HG03575 (cell line): Measurements from ENCODE around the gene CSF3.

Experiments
- ATAC-seq: cut with Tn5 transposase; IDR thresholded peaks from one replicate; pipeline ENCODE4 v1.9.1; 2021; ENCODE audit not compliant: unreplicated experiment, insufficient number of reproducible peaks, low FRiP score; ENCODE audit errors: extremely low read depth

The CSF3 gene

DNA sequence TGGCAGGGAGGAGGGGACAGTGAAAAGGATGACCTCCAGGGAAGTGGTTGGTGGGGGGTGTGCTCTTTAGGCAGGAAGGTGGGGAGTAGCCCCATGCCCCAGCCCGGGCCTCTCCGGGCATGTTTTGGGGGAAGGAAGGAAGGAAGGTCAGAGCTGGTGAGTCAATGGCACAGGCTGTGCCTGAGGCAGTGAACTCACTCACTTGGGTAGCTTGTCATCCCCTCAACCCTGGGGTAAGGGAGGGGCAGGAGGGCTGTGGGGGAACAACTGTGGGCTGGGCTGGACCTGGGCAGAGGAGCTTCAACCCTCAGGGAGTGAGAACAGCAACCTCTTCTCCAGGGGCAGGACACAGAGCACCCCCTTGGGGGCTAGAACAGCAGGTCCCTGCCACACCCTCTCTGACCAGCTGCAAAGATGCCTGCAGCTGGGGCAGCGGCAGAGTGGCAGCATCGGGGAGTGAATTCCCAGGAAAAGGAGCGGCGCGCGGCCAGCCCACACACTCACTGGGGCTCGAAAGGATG is 6.3 kb downstream of the CSF3 start:
- no peak for ATAC-seq

DNA sequence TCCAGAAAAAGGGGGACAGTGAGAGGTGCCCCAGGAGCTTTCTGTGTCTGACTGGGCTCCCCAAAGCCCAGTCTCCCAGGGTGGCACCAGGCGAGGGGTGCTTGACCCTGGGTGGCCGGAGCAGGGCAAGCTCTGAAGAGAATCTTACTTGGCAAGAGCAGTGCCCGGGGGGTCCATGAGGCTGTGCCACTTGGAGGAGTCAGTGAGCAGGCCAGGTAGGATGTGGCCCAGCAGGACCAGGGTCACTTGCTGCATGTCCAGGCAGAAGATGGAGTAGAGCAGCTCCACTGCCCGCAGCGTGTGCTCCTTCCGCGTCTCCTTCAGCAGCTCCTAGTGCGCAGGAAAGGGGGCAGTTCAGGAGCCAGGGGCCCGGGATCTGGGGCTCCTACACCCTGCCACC is 7.3 kb downstream of the CSF3 start:
- ATAC-seq, result no peak

DNA sequence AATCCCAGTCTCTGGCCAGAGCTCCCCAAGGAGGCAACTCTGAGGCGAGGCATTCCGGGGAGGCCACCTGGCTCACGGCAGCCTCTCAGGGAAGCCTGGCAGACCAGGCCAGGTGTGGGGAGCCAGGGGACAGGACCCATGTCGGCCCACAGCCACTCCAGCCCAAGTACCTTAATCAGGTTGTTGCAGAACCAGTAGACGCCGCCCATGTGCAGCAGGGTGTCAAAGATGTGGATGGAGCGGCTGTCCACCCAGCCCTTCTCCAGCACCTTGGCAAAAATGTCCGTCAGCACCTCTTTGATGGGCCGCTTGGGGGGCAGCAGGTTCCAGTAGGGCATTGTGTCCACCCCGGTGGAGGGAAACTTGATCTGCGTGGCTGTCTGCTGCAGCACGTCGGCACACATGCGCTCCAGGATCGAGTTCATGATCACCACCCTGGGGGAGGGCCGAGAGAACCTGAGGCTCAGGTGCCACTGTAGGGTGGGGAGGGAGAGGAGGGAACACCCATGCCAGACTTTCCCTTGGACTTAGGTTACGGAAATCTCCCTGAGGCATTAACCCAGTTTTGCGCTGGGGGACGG is 7.8 kb downstream of the CSF3 start:
- ATAC-seq, result no peak

- ATAC-seq, result no peak
Measured at GRCh38 chr17:40023590-40024292, 8.5 kb downstream of the CSF3 start.

GRCh38 chr17:40024901-40025300 is 9.7 kb downstream of the CSF3 start:
- no peak for ATAC-seq

DNA sequence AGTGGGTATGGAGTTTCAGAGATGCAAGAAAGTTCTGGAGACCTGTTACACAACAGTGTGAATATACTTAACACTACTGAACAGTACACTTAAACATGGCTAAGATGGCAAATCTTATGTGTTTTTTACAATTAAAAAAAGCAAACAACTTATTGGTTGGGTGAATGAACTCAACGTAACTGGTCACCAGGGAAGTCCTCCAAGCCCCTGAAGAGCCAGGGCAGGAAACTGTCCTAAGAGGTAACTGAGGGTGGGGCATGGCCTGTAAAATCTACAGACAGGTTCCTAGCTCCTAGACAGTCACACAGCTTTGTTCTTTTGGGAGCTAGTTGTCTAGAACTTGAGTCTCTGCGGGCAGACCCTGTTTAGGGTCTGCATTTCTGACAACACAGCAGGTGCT is 10.3 kb downstream of the CSF3 start:
- ATAC-seq, result no peak

DNA sequence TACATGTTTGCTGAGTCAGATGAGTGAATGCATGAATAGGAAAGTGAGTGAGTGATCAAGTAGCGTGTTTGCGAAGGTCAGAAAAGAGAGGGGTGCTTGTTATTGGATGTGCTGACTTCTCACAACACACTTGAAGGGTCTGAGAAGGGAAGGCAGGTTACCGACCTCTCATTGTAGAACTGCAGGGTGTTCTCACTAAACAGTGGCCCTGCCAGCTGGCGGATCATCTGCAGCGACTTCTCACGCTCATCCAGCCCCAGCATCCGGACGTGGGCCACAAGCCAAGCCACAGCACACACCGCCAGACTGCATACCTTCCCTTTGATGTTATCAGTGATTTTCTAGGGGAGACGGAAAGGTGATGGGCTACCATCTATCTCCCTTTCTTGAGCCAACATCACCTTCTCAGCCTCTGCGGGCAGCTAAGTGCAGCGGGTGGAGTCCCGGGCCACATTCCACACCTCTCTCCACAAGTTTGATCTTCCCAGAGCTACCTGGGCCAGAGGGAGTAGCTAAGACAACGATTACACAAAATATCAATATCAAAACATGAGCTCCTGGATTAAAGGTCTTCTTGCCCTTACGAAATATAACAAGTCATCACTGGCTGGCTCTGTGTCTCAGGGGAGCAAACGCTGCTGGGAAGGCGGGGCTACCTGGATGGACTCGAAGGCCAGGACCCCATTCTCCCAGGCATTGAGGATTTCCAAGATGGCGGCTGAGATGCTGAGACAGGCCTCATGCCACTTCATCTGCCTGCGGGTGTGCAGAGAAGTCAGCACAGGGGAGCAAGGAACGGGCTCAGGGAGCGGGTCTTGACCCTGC is 11.0 kb downstream of the CSF3 start:
- no peak for ATAC-seq

DNA sequence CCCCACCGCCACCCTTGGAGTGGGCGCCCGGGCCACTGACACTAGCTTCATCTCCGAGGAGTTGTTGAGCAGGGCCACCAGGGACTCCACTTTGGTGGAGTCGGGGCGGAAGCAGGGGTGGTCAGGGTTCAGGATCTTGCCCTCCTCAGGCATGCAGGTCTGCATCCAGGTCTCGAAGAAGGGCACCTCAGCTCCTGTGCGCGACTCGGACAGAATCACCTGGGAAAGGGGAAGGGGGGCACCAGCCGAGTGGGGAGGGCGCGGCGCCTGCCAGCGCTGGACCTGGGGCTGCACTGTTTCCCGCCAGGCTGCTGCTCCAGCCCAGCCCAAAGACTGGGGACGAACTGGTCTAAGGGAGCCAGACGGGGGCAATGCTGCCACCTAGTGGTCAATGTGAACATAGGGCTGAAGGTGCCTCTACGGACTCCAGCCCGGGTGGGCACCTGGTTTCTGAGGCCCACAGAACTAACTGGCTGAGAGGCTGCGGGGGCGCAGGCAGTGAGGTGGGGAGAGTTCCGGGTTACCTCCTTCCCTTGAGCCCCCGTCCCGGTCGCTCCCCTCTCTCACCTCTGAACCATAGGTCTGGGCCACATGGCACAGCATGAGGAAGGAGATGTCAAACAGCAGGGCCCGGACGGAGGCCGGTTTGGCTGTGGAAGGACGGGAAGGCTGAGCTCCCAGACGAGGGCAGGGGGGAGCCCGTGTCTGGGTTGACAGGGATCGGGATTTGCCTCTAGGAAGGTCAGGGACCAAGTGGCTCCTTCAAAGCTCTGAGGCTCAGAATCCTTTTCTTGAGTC is 11.8 kb downstream of the CSF3 start:
- no peak for ATAC-seq

- no peak for ATAC-seq
Measured at GRCh38 chr17:40027614-40028012, 12.4 kb downstream of the CSF3 start.

DNA sequence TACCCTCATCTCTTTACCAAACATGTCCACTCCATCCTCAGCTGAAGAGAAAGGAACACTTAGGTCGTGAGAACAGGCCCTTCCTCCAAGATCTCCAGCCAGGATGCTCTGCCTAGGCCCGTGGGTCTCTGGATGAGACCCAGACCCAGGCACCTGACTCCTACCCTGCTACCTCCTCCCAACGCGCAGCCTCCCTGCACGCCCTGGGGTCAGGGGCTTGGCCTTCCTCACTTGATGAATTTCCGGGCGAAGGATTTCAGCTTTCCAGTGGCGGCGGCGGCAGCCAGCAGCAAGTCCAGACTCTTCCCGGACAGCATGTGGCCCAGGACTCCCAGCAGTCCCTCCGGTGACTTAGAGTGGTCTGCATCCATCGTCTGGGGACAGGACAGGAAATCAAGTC is 13.4 kb downstream of the CSF3 start:
- ATAC-seq, result no peak

GRCh38 chr17:40031706-40032105 is 16.5 kb downstream of the CSF3 start:
- no peak for ATAC-seq

- ATAC-seq, result no peak
Measured at GRCh38 chr17:40032322-40033320, 17.4 kb downstream of the CSF3 start.

DNA sequence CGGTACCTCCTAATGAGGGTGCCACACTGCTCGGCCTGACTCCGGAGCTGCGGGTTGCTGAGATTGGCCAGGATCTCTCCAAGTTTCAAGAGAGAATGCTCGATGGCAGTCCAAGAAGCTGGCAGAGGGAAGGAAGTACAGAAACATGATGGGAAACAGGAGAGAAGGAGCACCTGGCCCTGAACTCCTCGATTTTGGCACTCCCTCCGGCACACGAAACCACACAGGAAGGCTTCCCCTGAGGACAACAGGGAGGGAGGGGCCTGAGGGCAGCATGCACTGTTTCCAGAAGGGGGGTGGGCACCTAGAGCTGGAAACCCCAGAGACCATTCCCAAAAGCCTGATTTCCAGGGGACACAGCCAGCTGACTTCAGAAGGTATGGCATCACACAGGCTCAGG is 18.1 kb downstream of the CSF3 start:
- ATAC-seq, result no peak

DNA sequence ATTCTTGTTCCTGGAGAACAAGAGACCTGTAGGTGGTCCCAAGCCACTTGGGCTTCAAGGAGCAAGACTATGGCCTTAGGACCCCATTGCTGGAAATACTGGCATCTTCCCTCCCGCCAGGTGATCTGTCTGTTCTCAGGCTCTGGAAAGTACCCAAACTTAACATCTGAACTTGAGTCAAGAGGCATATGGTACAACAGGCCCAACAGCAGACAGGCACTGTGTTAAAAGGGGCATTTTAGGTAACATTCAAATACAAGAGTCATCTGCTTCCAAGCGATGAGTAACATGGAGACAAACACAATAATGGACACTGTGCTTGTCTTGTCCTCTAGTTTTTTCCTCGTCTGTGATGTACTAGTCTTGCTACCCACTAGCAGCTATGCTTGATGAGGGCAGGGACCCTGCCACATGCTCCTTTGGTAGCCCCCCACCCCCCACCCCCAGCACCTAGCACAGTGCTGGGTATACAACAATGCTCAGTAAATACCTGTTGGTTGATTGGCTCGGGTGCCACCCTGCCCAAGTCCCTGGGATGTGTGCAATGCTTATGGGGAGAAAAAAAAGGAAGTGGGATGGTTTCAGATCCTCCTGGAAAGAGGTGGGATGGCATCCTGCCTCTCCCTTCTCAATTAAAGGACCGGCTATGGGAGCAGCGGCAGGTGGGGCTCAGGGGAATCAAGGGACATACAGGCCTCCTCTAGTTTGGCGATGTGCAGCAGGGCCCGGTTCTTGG is 19.4 kb downstream of the CSF3 start:
- no peak for ATAC-seq

DNA sequence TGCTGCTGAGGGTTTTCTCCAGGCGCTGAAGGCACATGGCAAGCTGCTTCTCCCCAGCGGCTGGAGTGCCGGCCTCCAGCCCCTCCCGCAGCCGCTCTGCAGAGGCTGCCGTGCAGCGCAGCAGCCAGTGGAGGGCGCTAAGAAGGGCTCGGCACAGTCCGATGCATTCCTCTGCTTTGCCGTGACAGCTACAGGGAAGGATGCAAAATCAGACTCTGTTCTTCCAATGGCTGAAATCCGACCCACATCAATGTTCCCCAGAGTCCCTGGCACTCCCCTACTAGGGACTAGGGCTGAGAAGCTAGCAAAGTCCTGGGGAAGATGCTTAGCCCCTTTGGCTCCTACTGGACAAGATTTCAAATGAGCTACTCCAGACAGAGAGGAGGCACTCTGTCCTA is 19.9 kb downstream of the CSF3 start:
- no peak for ATAC-seq

GRCh38 chr17:40038882-40039513 is 23.8 kb downstream of the CSF3 start:
- ATAC-seq, result no peak

DNA sequence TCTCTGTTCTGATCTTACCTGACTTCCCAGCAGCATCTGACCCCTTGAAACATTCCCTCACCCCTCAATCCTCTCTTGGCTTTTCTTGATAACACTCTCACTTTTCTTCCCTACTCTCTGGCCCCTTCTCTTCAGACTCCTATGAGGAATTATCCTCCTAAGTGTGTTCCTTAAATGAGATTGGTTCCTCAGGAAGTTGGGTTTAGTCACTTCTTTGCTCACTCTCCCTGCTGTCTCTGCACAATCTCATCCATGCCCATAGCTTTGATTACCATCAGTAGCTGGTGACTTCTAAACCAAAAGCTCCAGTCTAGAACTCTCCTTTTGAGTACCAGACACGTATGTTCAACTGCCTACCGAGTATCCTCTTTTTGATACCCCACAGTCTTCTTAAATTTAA is 26.0 kb downstream of the CSF3 start:
- no peak for ATAC-seq
